Right ventricle myocardium superior (tissue), 1 donor: ENCODE data around the gene EDDM13. TPM values are rescaled to one million over a fixed set of nuclear protein-coding genes. Genes with fewer than 3 reads are reported as not detected.
"Not testable (repeated sequence)": the region's sequence is repeated elsewhere in the genome, so short reads cannot be mapped to it uniquely, and the experiment has no call there.

ENCODE experiments used
- ATAC-seq: fragments of 200-7000 bp; cut with Tn5 transposase; one replicate; pipeline ENCODE4 v1.9.1; 2020; ENCODE audit warnings: mild to moderate bottlenecking; ENCODE audit not compliant: poor library complexity
- DNase-seq: peaks from one replicate; pipeline ENCODE4 v3.0.0-alpha.2; 2020
- intact Hi-C: fragments of 100-400 bp; cut with DNase I; formaldehyde crosslinking; loops from one replicate; pipeline ENCODE4 v1.11.2; 2022
- total RNA-seq: library from RNA; stranded (reverse); fragmentation: NEBNext Ultra II Directional; extraction: Animal tissue kit (Norgen Biotek cat#: 25700); gene quantifications from one replicate; pipeline ENCODE4 v1.2.1, GENCODE V29; 2021
- donor health status: DM: no; HTN: yes; CAD: no; lungs with severe emphysema.

EDDM13 gene
- total RNA-seq, 1 donor from 2014 or later = not detected

DNA sequence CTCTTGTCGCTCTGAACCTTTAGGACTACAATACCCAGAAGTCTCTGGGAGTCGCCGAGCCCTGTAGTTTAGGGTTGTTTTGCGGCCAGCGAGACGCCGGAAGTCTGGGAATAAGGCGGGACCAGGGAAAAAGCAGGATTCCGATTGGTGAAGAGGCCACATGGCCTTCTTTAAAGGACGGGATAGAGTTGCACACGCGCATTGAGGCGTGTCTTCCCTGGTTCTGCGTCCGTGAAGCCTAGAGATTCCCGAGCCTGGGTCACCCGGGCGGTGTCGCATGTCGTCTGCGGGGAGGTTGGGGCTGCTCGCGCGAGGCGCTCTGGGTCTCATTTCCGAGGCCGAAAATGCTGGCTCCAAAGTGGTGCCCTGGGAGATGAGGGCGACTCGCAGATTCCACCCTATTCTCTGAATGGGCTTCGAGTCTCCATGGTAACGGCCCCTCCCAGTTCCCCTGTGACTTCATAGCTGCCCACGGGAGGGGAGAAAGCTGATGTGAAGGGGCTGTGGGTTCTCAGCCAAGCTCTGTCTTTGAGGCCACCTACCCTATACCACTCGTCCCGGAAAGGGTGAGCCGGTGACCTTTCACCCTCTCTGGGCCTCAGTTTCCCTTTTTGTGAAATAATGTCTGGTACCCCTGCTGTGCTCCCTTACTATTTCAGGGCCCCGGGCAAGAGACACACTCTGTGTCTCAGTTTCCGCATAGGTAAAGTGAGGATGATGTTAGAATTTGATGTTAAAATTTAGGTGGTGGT lies 42.7 kb downstream of the EDDM13 start:
- DNase-seq (peak; percentile 95), ATAC-seq (peak; percentile 95)
- intact Hi-C loops = no loop called here

DNA sequence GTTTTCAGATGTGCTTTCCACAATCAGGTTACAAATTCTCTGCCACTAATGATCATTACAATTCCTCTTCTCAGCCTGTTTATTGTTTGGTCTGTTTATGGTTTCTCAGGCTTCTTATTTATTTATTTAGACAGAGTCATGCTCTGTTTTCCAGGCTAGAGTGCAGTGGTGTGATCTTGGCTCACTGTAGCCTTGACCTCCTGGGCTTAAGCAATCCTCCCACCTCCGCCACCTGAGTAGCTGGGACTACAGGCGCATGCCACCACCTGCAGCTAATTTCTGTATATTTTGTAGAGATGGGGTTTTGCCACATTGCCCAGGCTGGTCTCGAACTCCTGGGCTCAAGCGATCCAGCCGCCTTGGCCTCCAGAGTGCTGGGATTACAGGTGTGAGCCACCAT lies 44.2 kb downstream of the EDDM13 start:
- DNase-seq = no peak
- intact Hi-C loops = no loop called here

DNA sequence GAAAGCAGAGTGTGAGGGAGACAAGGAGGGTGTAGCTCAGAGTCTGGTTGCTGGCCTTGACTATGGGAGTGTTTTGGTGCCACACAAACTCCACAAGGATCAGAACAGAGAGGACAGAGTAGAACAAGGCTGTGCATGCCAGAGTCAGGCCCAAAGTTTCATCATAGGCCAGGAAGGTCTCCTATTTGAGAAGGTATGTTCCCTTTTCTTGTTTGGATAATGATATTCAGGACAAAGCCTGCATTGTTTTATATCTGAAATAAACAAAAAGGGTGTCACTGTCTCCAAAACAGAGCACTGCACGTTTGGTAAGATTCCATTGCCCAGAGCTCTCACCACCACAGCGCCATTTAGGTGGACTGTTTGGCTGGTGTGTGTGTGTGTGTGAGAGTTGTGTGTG lies 45.2 kb downstream of the EDDM13 start:
- no peak for ATAC-seq
- DNase-seq = no peak
- intact Hi-C loops = no loop called here

More for the DNA sequence above, 44.2 kb downstream of the EDDM13 start:
- ATAC-seq = no peak

DNA sequence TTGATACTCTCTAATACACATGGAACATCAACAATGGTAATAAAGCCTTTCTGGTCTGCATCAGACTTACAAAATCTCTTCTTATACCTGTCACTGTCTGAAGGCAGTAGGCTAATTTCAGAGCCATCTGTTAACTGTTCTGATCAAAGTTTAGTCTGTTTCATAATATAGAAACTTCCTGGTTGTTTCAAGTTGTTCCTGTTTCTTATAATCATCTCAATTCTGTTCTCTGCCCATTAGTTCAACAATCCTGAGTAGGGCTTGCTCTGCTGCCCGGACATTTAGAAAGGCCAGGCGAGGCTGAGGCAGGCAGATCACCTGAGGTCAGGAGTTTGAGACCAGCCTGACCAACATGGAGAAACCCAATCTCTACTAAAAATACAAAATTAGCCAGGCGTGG lies 47.4 kb downstream of the EDDM13 start:
- ATAC-seq (no peak), DNase-seq (no peak)
- intact Hi-C loops = no loop called here

DNA sequence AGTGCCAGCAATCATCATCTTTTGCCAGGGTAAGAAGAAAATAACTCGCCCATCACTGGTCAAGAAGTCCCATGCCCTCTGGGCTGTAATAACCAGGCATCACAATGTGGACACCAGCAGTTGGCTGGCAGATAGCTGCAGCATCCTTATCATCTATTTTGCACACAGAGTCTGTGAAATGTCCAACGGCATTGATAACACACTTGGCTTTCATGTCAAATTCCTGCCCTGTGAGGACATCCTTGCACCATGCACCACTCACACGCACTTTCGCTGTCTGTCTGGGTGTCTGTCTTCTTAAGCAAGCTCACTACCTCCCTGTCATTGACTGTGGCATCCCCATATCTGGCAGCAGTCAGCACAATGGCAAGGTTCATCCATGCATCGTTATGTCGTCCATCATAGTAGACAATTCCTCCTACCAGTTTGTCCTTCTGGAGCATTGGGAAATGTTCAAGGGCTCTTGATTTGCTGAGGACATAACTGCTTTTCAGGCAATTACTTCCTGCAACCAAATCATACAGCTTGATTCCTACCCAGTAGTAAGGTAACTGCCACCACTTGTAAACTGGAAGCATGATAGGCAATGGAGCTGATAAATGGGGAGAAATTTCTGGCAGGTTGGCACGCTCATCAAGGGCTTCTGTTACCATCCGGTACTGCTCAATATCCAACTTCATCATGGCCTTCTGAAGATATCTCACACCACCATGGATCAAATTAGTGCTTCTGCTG lies 48.9 kb downstream of the EDDM13 start:
- intact Hi-C loops = no loop called here
- no peak for DNase-seq
- ATAC-seq = peak; percentile 34

DNA sequence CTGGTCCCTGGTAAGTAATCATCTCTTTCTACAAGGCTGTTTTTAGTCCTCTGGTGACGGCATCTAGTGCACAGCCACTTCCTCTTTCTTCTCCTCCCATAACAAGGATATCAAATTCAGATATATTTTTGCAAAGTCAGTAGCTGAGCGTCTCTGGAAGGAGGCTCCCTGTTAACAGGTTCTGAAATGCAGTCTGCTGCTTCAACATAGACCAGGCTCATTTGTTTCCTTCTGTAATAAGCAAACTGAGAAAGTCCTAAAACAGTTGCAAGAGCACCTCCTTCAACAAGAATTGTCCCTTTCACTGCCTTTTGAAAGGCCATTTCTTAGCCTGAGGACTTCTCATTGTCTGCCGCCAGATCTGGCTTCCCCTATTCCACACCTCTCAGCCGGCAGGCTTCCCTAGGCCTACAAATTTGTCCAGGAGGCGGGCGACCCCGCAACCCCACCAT lies 49.5 kb downstream of the EDDM13 start:
- ATAC-seq (peak; percentile 27), DNase-seq (no peak)
- intact Hi-C loops = no loop called here

DNA sequence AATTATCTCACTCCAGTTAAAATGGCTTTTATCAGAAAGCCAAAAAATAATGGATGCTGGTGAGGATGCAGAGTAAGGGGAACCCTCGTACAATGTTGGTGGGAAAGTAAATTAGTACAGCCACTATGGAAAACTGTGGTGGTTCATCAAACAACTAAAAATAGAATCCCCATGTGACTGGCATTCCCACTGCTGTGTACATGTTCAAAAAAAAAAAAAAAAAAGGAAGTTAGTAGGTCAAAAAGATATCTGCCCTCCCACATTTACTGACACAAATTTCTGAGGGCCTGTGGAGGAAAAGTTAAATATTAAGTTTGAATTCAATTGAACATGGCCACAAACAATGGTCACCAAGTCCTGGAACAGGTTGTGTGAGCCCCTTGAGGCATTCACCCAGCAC lies 51.9 kb downstream of the EDDM13 start:
- ATAC-seq (no peak), DNase-seq (no peak)
- intact Hi-C loops = no loop called here

DNA sequence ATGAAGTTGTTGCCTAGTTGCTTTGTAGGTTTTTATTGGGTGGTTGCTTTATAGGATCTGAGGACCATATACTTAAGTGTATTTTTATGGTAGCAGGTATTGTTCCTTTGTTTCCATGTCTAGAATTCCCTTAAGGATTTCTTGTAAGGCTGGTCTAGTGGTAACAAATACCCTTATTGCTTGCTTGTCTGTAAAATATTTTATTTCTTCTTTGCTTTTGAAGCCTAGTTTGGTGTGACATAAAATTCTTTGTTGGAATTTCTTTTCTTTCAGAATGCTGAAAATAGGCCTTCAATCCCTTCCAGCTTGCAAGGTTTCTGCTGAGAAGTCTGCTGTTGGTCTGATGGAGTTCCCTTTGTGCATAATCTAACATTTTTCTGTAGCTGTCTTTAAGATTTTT lies 60.1 kb downstream of the EDDM13 start:
- ATAC-seq = no peak
- DNase-seq = no peak
- intact Hi-C loops = loop anchor here (5.0 kb wide), 2 partner anchors 80 to 265 kb away; no protein-coding TSS in a partner anchor

DNA sequence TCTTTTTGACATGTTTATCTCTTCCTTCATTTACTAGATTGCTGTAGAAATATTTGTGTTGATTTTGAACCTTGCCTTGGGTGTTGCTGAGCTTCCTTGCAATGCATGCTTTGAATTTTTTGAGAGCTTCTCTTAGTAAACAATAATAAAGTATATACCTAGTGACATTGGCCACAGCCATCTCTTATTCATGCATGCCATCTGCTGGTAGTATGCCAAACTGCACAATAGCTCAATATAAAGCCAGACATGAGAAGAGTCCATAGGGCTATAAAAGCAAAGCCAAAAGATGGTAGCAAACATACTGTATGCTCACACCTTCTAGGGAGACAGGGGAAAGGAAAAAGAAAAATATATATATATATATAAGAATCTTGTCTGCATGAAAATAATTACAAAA lies 61.0 kb downstream of the EDDM13 start:
- DNase-seq = no peak
- intact Hi-C loops = loop anchor here (5.0 kb wide), 2 partner anchors 81 to 266 kb away; no protein-coding TSS in a partner anchor
- ATAC-seq = peak; percentile 67

DNA sequence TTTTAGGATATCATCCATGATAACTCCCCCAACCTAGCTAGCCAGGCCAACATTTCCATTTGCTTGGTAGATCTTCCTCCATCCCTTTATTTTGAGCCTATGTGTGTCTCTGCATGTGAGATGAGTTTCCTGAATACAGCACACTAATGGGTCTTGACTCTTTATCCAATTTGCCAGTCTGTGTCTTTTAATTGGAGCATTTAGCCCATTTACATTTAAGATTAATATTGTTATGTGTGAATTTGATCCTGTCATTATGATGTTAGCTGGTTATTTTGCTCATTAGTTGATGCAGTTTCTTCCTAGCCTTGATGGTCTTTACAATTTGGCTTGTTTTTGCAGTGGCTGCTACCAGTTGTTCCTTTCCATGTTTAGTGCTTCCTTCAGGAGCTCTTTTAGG lies 62.8 kb downstream of the EDDM13 start:
- intact Hi-C loops, ATAC-seq, DNase-seq: not testable (repeated sequence)

DNA sequence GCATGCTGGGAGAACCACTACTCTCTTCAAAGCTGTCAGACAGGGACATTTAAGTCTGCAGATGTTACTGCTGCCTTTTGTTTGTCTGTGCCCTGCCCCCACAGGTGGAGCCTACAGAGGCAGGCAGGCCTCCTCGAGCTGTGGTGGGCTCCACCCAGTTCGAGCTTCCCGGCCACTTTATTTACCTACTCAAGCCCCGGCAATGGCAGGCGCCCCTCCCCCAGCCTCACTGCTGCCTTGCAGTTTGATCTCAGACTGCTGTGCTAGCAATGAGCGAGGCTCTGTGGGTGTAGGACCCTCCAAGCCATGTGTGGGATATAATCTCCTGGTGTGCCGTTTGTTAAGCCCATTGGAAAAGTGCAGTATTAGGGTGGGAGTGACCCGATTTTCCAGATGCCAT lies 64.5 kb downstream of the EDDM13 start:
- DNase-seq, ATAC-seq, intact Hi-C loops: not testable (repeated sequence)

DNA sequence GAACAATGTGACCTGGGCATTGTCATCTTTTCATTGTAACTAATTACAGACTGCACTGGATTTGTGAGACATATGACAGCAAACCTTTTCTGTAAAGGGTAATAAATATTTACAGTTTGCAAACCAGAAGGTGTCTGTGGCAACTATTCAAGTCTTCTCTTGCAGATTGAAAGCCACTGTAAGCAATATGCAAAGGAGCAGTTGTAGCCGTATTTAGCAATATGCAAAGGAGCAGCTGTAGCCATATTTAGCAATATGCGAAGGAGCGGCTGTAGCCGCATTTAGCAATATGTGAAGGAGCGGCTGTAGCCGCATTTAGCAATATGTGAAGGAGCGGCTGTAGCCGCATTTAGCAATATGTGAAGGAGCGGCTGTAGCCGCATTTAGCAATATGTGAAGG lies 66.5 kb downstream of the EDDM13 start:
- intact Hi-C loops, DNase-seq, ATAC-seq: not testable (repeated sequence)

DNA sequence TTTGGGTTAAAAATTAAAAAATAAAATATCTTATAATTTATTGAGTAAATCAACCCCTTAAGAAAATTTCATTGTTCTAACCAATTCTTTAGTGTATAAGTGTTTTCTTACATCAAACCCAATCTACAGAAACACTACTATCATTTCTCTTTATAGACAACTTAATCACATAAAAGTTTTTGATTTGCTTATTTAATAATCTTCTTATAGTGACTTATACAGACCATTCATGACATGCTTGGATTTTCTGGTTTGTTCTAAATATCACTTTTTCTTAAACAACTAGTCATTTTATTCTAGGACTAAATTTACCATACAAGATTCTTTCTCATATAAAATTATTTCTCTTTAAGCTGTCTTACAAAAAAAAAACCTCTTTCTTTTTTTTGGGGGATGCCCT lies 69.4 kb downstream of the EDDM13 start:
- DNase-seq (no peak), ATAC-seq (no peak)
- intact Hi-C loops = no loop called here

DNA sequence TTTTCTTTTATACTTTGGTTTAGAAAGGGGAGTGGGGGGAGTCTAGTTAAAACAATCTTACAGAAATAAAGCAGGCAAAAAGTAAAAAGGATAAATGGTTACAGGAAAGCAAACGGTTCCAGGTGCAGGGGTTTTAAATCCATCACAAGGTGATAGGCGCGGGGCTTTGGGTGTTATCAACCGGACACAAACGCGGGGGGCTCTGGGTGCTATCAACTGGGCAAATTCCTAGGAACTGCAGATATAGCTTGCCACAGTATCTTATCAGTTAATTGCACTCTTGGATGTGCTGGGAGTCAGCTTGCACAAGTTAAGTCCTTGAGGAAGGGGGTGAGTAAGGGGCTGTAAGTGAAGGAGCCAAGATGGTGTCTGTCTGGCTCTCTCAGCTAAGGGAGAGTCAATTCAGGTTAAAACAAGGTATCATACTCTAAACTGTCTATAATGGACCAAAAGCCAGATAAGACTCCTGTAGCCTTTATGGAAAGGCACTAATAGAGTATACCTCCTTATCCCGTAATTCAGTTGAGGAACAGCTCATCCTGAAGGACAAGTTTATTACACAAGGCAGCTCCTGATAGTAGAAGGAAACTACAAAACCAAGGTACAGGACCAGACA lies 74.7 kb downstream of the EDDM13 start:
- intact Hi-C loops = no loop called here
- ATAC-seq = no peak

DNA sequence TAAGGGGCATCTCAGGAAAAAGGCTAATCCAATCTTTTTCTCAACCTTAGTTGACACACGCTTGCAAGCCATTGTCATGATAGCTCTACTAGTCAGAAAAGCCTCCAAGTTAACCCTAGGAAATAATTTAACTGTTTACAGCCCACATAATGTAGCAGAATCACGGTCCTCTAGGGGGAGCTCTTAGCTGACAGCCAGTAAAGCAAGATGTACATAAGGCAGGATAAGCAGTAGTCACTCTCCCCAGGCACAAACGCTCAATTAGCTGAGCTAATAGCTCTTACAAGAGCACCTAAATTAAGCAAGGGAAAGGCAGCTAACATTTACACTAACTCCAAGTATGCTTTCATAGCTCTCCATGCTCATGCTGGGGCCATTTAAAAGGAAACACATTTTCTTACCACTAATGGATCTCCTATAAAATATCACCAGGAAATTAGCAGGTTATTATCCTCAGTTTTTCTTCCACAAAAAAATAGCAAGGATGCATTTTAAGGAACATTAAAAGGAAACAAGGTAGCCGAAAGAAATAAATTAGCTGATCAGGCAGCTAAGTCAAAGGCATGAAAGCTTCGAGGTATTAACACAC lies 75.8 kb downstream of the EDDM13 start:
- ATAC-seq (no peak), DNase-seq (no peak)
- intact Hi-C loops = no loop called here

More for the DNA sequence above, 74.7 kb downstream of the EDDM13 start:
- no peak for DNase-seq

DNA sequence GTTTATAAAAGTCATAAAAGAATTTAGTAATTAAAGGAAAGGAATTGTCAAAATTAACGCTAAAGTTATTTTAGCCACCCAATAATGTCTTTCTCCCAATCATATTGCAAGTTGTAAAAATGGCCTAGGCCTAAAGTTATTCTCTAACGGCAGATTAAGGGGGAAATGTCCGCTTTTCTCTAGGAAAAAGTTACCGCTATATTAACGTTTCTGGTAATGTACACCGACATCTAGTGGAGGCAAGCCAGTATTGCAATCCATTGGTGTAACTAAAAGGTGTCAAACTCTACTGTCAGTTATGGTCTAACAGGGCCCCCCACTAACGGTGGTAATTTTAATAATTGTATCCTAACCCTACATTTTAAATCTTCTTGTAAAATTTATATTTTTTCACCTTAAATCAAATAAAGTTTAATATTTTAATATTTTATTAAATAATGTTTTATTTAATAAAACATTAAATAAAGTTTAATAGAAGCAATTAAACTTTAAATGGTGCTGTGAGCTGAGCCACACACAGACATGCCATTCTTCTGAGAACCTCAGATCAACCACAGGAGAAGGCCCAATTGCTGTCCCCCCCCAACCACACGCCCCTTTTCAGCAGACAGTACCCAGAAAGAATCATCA lies 78.0 kb downstream of the EDDM13 start:
- DNase-seq (no peak), ATAC-seq (peak; percentile 58)
- intact Hi-C loops = loop anchor here (5.0 kb wide), 2 partner anchors 98 to 273 kb away; no protein-coding TSS in a partner anchor

DNA sequence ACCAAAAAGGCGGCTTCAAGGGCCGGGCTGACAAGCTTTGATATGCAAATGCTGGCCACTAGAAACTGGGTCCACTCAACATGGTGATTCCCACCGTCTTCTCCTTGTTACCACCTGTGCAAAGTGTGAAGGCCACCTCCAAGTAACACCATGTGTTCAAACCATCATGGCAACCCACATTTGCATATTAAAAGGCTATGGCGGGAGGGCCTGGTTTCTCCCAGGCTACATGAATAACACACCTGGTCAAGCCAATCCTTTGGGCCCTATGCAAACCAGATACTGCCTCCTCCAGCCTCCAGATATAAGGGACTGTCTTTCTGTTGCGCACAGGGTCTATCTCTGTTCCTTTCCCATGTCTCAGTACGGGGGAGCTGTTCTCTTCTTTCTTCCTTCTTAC lies 78.7 kb downstream of the EDDM13 start:
- no peak for DNase-seq
- no peak for ATAC-seq
- intact Hi-C loops = loop anchor here (5.0 kb wide), 2 partner anchors 99 to 274 kb away; no protein-coding TSS in a partner anchor

DNA sequence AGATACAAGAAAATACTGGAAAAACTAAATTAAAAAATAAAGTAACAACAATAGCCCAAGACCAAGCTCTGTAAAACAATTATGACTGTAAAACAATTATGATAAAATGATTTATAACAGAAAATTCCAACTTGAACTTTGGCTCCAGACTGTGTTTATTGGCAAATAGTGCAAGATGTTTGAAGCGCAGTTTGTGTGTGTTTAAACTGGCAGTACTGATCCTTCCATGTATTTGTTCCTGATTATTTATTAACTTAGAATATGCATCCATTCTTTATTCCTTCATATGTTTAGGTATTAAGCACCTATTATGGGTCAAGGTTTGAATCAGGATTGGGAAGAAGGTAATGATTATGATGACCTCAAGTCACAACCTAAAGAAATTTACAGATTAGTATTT lies 83.0 kb downstream of the EDDM13 start:
- ATAC-seq (no peak), DNase-seq (no peak)
- intact Hi-C loops = no loop called here

DNA sequence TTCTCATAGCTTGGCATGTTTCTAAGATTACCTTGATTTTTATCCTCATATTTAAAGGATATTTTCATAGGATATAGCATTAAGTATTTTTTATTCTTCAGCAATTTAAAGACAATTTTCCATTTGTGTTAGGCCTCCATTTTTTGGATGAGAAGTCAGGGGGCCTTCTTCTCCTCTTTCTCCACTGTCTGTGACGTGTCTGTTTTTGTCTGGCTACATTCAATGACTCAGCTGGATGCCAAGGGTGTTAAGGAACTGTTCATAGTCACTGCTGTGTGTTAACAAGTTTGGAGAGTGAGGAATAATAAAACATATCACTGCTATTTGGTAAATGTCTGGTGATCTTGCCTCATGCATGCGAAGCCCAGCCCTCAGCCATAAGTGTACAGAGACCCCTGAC lies 84.4 kb downstream of the EDDM13 start:
- intact Hi-C loops = no loop called here
- no peak for ATAC-seq

More for the DNA sequence above, 84.4 kb downstream of the EDDM13 start:
- DNase-seq = no peak
